Colonic mucosa (tissue), 4 donors: ENCODE results near the gene POLR1G. TPM values are rescaled to one million over a fixed set of nuclear protein-coding genes. Genes with fewer than 3 reads are reported as not detected.

Experiments used
- DNase-seq: peaks from one replicate; pipeline ENCODE4 v3.0.0-alpha.2; 2020
- H3K27ac ChIP-seq: fragments of 200-600 bp; one replicate; pipeline ENCODE4 v1.8.0; 2021
- H3K27me3 ChIP-seq: fragments of 200-600 bp; one replicate; pipeline ENCODE4 v1.8.0; 2021
- H3K36me3 ChIP-seq: fragments of 200-600 bp; one replicate; pipeline ENCODE4 v1.8.0; 2021
- H3K4me1 ChIP-seq: fragments of 200-600 bp; one replicate; pipeline ENCODE4 v1.8.0; 2021; ENCODE audit warnings: mild to moderate bottlenecking
- H3K4me3 ChIP-seq: fragments of 200-600 bp; one replicate; pipeline ENCODE4 v1.8.0; 2021
- H3K9ac ChIP-seq, 2 donors: one replicate each; pipeline ENCODE4 v1.7.0; 2013; ENCODE audit warnings: control low read depth in 2 of 2, low read depth in 2 of 2, low read length in 2 of 2
- H3K9me3 ChIP-seq: fragments of 200-600 bp; one replicate; pipeline ENCODE4 v1.8.0; 2021
- CTCF ChIP-seq: fragments of 200-600 bp; IDR thresholded peaks from one replicate; pipeline ENCODE4 v1.8.0; 2022; ENCODE audit warnings: antibody characterized with exemption, mild to moderate bottlenecking
- intact Hi-C: fragments of 100-400 bp; cut with DNase I; formaldehyde crosslinking; loops from one replicate; pipeline ENCODE4 v1.14.1; 2022
- microRNA-seq: library from miRNA; unstranded; fragments of <30 nt; microRNA quantifications from one replicate; pipeline ENCODE4, GENCODE V29; 2019
- total RNA-seq, 2 donors: library from RNA; stranded (reverse); fragmentation: NEBNext Ultra II Directional in 1 of 2; extraction: Animal tissue kit (Norgen Biotek cat#: 25700) in 1 of 2; gene quantifications; one replicate each; pipeline ENCODE4 v1.2.1, GENCODE V29; 2021
- donor health status: healthy.
- donor health status: DM: no; HTN: no; CAD: no.
- donor health status: DM: no; HTN: no; CAD: no.

POLR1G gene
- total RNA-seq, 2 donors from 2014 or later, result 2.0 to 8.5 TPM

DNA sequence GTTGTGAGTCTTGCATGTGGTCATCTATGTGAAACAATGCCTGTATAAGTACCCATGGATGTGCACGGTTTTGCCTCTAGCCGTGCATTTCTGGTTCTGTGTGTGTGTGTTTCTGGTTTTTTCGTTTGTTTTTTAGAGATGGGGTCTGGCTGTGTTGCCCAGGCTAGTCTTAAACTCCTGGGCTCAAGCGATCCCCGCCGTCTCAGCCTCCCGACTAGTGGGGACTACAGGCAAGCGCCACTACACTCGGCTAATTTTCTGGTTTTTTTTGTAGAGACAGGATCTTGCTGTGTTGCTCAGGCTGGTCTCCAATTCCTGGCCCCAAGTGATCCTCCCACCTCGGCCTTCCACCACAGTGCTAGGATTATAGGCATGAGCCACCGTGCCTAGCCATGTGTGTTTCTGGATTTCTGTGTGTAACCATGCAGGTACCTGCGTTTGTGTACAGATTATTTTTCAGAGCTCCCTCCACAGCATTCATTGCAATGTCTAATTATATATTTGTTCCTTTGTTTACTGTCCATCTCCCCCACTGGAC is 45.5 kb downstream of the POLR1G start:
- Histone ChIP-seq H3K9ac (no peak overlapping the region), H3K4me3 (no peak overlapping the region), H3K27ac (no peak overlapping the region), H3K4me1 (peaks cover 23% of the 10 kb centered on the region), H3K27me3 (no peaks in the 10 kb centered on the region), H3K36me3 (no peaks in the 10 kb centered on the region), H3K9me3 (no peaks in the 10 kb centered on the region)
- intact Hi-C loops, result no loop called here
- TF ChIP-seq CTCF, result no peak
- no peak for DNase-seq

DNA sequence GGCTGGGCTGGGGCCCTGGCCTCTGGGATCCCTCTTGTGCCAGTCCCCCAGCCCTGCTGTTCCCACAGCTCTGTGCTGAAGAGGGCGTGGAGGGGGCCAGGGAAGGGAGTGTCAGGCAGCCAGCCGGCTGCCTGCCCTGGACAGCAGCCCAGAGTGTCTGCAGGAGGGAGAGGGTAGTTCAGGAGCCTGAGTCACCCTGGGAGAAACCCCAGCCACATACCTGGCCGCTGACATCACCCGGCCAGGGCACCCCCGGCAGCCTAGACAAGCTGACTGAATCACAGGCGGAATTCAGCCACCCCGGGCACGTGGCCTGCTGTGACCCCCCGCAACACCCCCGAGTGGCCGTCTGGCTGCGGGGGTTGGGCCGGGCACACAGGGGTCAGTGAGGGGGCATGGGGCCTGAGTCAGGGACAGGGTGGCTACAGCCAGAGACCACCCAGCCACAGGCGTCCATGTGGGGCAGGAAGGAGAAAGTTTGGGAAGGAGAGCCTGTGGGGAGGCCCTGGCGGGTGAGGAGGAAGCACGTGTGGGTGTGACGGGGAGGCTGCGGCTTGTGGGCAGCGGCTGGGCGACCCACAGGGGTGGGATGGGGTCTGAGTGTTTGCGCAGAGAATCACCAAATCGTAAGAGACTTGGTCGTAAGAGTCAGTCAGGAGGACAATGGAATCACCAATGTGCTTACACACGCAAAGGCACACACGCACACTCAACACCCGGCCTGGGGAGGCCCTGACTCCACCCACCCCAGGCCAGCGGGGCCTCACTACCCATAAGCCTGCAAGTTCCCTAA is 49.5 kb downstream of the POLR1G start:
- Histone ChIP-seq H3K36me3 (no peaks in the 10 kb centered on the region), H3K27me3 (no peaks in the 10 kb centered on the region), H3K27ac (peak overlapping the region; percentile 55), H3K4me3 (no peak overlapping the region), H3K9me3 (no peaks in the 10 kb centered on the region), H3K4me1 (peaks cover 8% of the 10 kb centered on the region), H3K9ac (peak overlapping the region; percentile 68 to 88)
- intact Hi-C loops, result no loop called here
- DNase-seq, result peak; percentile 91
- TF ChIP-seq CTCF, result no peak

DNA sequence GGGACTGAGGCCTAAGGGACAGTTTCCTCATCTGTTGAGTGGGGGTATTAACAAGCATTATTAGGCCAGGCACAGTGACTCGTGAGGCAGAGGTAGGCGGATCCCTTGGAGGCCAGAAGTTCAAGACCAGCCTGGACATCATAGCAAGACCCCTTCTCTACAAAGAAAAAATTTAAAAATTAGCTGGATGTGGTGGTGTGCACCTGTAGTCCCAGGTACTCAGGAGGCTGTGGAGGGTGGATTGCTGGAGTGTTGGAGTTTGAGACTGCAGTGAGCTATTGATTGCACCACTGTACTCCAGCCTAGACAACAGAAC is 50.0 kb downstream of the POLR1G start:
- Histone ChIP-seq H3K9me3 (no peaks in the 10 kb centered on the region), H3K4me1 (peaks cover 8% of the 10 kb centered on the region), H3K36me3 (no peaks in the 10 kb centered on the region), H3K4me3 (no peak overlapping the region), H3K27me3 (no peaks in the 10 kb centered on the region), H3K9ac (peak overlapping the region; percentile 68 to 88), H3K27ac (peak overlapping the region; percentile 55)
- DNase-seq, result no peak
- no peak for TF ChIP-seq CTCF
- intact Hi-C loops, result no loop called here

DNA sequence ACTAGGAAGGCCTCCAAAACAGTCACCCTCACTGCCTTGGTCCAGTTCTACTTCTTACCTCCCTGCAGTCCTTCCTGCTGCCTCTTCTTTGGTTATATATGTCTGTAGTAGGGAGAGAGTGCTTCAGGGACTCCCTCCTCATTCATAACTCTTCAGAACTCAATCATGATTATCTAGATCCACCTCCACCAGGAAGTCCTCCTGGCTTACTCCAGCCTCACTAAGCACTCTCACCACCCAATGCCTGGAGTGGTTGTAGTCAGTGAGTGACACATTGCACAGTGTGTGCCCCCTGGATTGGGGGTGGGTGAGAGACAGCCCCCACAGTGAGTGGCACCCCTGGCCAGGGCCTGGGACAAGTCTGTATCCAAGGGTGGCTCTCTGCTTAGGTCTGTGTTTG is 51.3 kb downstream of the POLR1G start:
- no peak overlapping the region for H3K4me3 ChIP-seq
- H3K36me3 ChIP-seq, result no peaks in the 10 kb centered on the region
- H3K9ac ChIP-seq, result no peak overlapping the region
- no peaks in the 10 kb centered on the region for H3K9me3 ChIP-seq
- TF ChIP-seq CTCF, result no peak
- peaks cover 8% of the 10 kb centered on the region for H3K4me1 ChIP-seq
- peak; percentile 16 for DNase-seq
- no peaks in the 10 kb centered on the region for H3K27me3 ChIP-seq
- no peak overlapping the region for H3K27ac ChIP-seq
- intact Hi-C loops, result no loop called here

Small RNA genes lying within 50 kb of the gene (microRNA-seq; reads per million reads assigned to microRNA genes)
- gene MIR6088, result not detected

Other genes with a start within 250 kb of the POLR1G start
- under 1 TPM in 1 of 2 donors, not detected in 1; 0.07 TPM for gene NKPD1, start 245.7 kb upstream of the POLR1G start, total RNA-seq
- gene TRAPPC6A, start 228.4 kb upstream of the POLR1G start, total RNA-seq, result 10 to 100 TPM; 17.2 to 35.2 TPM
- gene BLOC1S3, start 227.9 kb upstream of the POLR1G start, total RNA-seq, result 10 to 100 TPM; 10.4 to 15.9 TPM
- gene EXOC3L2, start 161.2 kb upstream of the POLR1G start, total RNA-seq, result 1 to 10 TPM; 1.4 to 1.6 TPM
- gene MARK4, start 155.4 kb upstream of the POLR1G start, total RNA-seq, result 10 to 100 TPM; 12.7 to 28.6 TPM
- under 1 TPM in 1 of 2 donors, not detected in 1; 0.53 TPM for gene CKM, start 83.8 kb upstream of the POLR1G start, total RNA-seq
- not detected for gene KLC3, start 65.9 kb upstream of the POLR1G start, total RNA-seq
- gene ERCC2, start 36.1 kb upstream of the POLR1G start, total RNA-seq, result 10 to 100 TPM; 12.7 to 17.4 TPM
- gene PPP1R13L, start 1.6 kb upstream of the POLR1G start, total RNA-seq, result 10 to 100 TPM; 25.9 to 46.2 TPM
- gene ERCC1, start 17.3 kb downstream of the POLR1G start, total RNA-seq, result 10 to 100 TPM; 30.0 to 37.3 TPM
- gene FOSB, start 61.4 kb downstream of the POLR1G start, total RNA-seq, result 1 to 10 TPM; 1.5 to 3.4 TPM
- 1 to 10 TPM; 4.9 to 8.4 TPM for gene RTN2, start 90.4 kb downstream of the POLR1G start, total RNA-seq
- 1 to 10 TPM in 1 of 2 donors, under 1 TPM in 1; 0.67 to 1.7 TPM for gene PPM1N, start 91.8 kb downstream of the POLR1G start, total RNA-seq
- 100 to 1,000 TPM; 236 to 261 TPM for gene VASP, start 100.8 kb downstream of the POLR1G start, total RNA-seq
- gene OPA3, start 178.2 kb downstream of the POLR1G start, total RNA-seq, result 10 to 100 TPM; 12.4 to 14.8 TPM
- 1 to 10 TPM in 1 of 2 donors, under 1 TPM in 1; 0.52 to 2.0 TPM for gene GPR4, start 195.6 kb downstream of the POLR1G start, total RNA-seq
- 100 to 1,000 TPM in 1 of 2 donors, 10 to 100 TPM in 1; 96.2 to 106 TPM for gene EML2, start 232.8 kb downstream of the POLR1G start, total RNA-seq